ENCODE data around the gene TOM1L2.
"Not testable (repeated sequence)": the region's sequence is repeated elsewhere in the genome, so short reads cannot be mapped to it uniquely, and the experiment has no call there.

TOM1L2 gene

DNA sequence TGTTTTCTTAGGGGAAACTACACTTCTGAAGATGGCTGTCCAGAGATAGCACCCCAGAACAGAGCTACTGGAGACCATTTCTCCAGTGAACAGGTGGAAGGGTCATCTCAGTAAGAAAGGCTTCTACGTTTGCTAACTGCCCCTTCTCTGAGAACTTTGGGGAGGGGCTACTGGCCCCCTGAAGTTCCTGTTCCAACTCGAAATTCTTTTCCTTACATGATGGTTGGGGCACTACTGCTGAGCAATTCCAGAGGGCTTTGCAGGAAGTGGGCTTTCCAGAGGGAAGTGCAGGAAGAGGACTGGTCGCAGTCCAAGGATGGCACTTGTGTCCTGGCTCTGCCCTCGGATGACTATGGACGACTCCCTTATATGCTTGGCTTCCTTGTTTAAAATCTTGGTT is 31.2 kb downstream of the TOM1L2 start:
- TF ChIP-seq POU2F2 (IDR thresholded peaks at IDR 0.05; ENCODE audit: low read depth, low read length) = no peak
- no peak for TF ChIP-seq TAF1 (IDR thresholded peaks at IDR 0.05; ENCODE audit: low read depth, low read length)
- TF ChIP-seq POLR2A (IDR thresholded peaks at IDR 0.05; ENCODE audit: low read depth, low read length) = no peak
- no peak for TF ChIP-seq SPI1 (IDR thresholded peaks at IDR 0.05; ENCODE audit: low read depth, low read length)
- TF ChIP-seq PAX5 (IDR thresholded peaks at IDR 0.05; ENCODE audit: insufficient read depth, low read length, severe bottlenecking) = no peak
- no peak for TF ChIP-seq POLR2AphosphoS5 (IDR thresholded peaks at IDR 0.05; ENCODE audit: low read depth, low read length)
- FAIRE-seq (no peak), DNase-seq (ENCODE audit: insufficient read length, low spot score) (no peak)

DNA sequence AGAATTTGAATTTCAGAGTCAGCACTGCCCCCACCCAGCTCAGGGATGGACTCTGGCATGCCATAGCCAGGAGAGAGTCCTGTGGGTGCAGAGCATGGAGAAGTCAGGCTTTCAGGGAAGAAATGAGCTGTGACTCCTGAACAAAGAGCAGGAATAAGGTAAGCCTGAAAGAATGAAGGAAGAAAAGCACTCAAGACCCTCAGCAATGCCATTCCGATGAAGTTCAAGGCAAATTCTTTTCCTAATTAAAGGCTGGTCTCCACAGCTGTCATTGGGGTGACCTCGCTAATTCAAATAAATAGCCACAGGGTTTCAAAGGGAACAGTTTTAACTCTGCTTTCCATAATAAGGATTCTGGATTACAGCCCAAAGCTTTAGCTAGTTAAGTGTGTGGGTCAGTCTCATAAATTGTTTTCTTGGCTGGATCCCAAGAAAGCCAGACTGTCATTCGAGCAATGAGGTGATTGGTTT is 31.7 kb downstream of the TOM1L2 start:
- TF ChIP-seq PAX5 (IDR thresholded peaks at IDR 0.05; ENCODE audit: insufficient read depth, low read length, severe bottlenecking) = no peak
- no peak for TF ChIP-seq SPI1 (IDR thresholded peaks at IDR 0.05; ENCODE audit: low read depth, low read length)
- no peak for TF ChIP-seq POLR2A (IDR thresholded peaks at IDR 0.05; ENCODE audit: low read depth, low read length)
- no peak for TF ChIP-seq TAF1 (IDR thresholded peaks at IDR 0.05; ENCODE audit: low read depth, low read length)
- TF ChIP-seq POU2F2 (IDR thresholded peaks at IDR 0.05; ENCODE audit: low read depth, low read length) = no peak
- TF ChIP-seq POLR2AphosphoS5 (IDR thresholded peaks at IDR 0.05; ENCODE audit: low read depth, low read length) = no peak
- DNase-seq (ENCODE audit: insufficient read length, low spot score) (no peak), FAIRE-seq (no peak)

DNA sequence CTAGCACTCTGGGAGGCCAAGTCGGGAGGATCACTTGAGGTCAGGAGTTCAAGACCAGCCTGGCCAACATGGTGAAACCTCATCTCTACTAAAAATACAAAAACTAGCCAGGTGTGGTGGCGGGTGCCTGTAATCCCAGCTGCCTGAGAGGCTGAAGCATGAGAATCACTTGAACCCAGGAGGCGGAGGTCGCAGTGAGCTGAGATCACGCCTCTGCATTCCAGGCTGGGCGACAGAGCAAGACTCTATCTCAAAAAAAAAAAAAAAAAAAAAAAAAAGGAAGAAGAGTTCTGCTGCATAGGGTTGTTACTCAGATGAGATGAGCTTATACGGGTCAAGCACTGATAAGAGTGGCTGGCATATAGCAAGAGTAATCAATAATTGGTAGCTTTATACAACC is 32.3 kb downstream of the TOM1L2 start:
- not testable (repeated sequence) for FAIRE-seq; DNase-seq (ENCODE audit: insufficient read length, low spot score)

DNA sequence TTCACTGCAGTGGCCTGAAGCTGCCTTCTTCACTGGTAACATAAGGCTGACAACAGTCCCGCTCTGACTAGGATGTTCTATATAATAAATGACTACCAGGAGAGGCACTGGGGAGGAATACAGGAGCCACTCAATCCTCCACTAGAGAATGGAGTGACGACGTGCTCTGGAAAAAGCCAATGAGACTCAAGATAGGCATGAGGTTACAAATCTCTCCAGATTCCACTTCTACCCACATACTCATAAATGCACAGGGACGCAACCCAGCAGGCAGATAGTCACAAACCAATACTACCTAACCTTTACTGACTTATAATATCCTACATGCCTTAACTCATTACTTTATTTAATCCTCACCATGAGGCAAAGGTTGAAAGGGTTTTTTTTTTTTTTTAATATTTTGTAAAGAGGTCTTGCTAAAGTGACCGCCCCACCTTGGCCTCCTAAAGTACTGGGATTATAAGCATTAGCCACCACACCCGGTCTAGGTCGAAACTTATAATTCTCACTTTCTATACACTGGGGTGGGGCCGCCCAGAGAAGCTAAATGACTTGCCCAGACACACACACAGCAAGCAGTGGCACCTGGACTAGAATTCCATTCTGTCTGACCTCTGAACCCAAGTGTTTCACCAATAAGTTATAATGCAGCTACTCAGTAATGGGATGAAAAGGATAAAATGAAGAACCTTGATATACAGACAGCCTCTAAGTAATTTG is 33.7 kb downstream of the TOM1L2 start:
- DNase-seq (ENCODE audit: insufficient read length, low spot score) (no peak), FAIRE-seq (no peak)
- TF ChIP-seq SPI1 (IDR thresholded peaks at IDR 0.05; ENCODE audit: low read depth, low read length) (no peak), POLR2AphosphoS5 (IDR thresholded peaks at IDR 0.05; ENCODE audit: low read depth, low read length) (no peak)

DNA sequence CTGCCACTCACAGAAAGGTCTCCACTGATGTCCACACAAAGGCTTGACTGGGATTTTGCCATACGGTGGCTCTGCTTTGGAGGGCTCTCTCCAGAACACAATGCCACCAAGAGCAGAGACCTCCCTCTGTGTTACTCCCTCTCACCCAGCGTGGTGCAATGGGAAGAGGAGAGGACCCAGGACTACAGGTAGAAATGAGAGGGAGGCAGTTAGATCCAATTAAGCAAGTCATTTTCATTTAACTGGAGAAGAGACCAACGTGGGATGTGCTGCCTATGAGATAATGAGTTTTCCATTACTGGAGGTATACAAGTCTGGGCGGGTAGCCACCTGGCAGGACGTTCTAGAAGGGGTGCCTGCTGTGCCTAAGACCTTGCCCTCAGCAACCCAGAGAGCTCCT is 34.2 kb downstream of the TOM1L2 start:
- no peak for FAIRE-seq

DNA sequence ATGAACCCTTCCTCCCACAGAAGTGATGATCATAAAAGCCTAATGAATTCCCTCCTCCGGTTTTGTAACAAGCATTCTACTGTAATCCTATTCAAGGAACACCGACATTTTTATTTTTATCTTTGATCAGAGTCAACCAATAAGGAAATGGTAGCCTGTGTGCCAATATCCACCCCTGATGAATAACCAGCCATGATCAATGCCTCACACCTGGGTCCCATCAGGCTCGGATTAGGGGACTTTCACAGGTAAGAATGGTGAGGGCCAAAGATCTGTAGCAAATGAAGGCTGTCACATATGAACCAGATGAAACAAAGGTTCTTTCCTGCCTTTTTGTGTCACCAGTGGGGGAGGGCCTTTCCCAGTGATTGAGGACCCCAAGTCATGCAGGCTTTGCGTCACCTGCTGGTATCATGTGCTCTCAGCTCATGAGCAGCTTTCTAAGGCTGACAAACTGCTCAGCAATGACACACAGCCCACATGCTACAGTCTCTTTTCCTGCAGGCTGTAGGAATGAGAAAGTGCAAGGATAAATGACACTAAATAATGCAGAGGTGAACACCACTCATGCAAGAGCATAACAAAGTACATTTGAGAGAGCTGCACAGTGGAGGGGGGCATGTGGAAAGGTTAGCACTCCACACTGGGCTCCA is 34.9 kb downstream of the TOM1L2 start:
- DNase-seq (ENCODE audit: insufficient read length, low spot score) (no peak), FAIRE-seq (no peak)
- TF ChIP-seq PAX5 (IDR thresholded peaks at IDR 0.05; ENCODE audit: insufficient read depth, low read length, severe bottlenecking) = no peak
- no peak for TF ChIP-seq SPI1 (IDR thresholded peaks at IDR 0.05; ENCODE audit: low read depth, low read length)
- TF ChIP-seq TAF1 (IDR thresholded peaks at IDR 0.05; ENCODE audit: low read depth, low read length) = no peak
- TF ChIP-seq POLR2A (IDR thresholded peaks at IDR 0.05; ENCODE audit: low read depth, low read length) = no peak
- no peak for TF ChIP-seq POU2F2 (IDR thresholded peaks at IDR 0.05; ENCODE audit: low read depth, low read length)
- TF ChIP-seq POLR2AphosphoS5 (IDR thresholded peaks at IDR 0.05; ENCODE audit: low read depth, low read length) = no peak

More for the DNA sequence above, 34.2 kb downstream of the TOM1L2 start:
- DNase-seq (ENCODE audit: insufficient read length, low spot score) = no peak
- TF ChIP-seq SPI1 (IDR thresholded peaks at IDR 0.05; ENCODE audit: low read depth, low read length) (no peak), POLR2AphosphoS5 (IDR thresholded peaks at IDR 0.05; ENCODE audit: low read depth, low read length) (no peak), POU2F2 (IDR thresholded peaks at IDR 0.05; ENCODE audit: low read depth, low read length) (no peak), PAX5 (IDR thresholded peaks at IDR 0.05; ENCODE audit: insufficient read depth, low read length, severe bottlenecking) (no peak)

DNA sequence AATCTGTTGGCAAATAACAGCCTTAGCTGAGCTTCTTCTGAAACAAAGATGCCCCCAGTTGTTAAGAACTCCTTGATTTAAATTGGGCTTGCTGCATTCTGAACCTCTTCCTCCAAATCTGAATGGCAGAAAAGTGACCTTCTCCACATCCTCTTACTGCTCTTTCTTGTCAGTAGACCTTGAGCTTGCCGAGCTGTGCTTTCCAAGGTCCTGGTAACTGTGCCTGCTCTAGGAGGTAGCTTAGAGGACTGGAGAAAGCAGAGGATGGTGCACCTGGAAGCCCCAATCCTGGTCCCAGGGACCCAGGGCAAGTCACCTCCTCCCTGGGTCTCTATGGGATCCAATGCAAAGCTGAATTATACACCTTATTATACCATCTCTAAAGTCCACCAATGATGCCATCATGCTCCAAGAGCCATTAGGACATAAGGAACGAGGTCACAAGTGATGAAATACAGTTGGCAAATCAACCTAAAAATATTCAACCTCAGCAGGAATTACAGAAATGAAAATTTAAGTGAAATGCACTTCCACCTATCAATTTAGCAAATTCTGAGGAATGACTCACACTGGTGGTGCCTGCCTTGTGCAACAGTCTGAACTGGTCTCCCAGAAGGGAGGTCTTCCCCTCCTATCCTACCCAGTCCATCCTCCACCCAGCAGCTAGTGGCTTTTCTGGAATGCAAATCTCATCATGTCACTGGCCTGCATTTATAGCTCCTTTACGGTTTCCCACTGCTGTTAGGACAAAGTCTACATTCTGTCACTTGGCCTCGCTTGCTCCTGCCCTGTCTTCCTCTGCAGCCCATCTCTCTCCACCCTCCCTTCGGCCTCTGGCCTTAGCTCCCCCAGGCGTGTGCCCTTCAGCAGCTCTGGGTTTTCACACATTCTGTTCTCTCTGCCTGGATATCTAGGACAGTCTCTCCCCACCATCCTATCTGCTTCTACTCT is 36.6 kb downstream of the TOM1L2 start:
- DNase-seq (ENCODE audit: insufficient read length, low spot score) = no peak
- FAIRE-seq = peak; percentile 65
- TF ChIP-seq SPI1 (IDR thresholded peaks at IDR 0.05; ENCODE audit: low read depth, low read length) (no peak), POLR2AphosphoS5 (IDR thresholded peaks at IDR 0.05; ENCODE audit: low read depth, low read length) (no peak), TAF1 (IDR thresholded peaks at IDR 0.05; ENCODE audit: low read depth, low read length) (no peak), PAX5 (IDR thresholded peaks at IDR 0.05; ENCODE audit: insufficient read depth, low read length, severe bottlenecking) (no peak), POU2F2 (IDR thresholded peaks at IDR 0.05; ENCODE audit: low read depth, low read length) (no peak), POLR2A (IDR thresholded peaks at IDR 0.05; ENCODE audit: low read depth, low read length) (no peak)

DNA sequence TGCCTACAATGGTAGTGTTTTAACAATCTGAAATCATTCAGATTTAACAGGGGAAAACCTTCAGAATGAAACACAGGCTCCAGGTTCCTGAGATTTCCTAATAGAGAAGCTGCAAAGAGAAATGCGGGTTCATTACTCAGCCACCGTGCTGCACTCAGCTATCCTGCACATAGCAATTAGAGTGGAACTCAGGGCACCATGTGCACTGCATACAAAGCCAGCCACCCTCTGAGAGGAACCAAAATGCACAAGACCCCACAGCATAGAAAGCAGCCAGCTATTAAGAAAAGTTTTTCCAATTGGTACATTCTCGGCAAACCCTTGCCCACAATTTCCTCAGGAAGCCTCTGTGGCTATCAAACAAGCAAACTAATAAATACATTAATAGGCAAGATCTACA is 37.4 kb downstream of the TOM1L2 start:
- FAIRE-seq = no peak
- no peak for DNase-seq (ENCODE audit: insufficient read length, low spot score)
- no peak for TF ChIP-seq POU2F2 (IDR thresholded peaks at IDR 0.05; ENCODE audit: low read depth, low read length)
- no peak for TF ChIP-seq POLR2A (IDR thresholded peaks at IDR 0.05; ENCODE audit: low read depth, low read length)
- TF ChIP-seq SPI1 (IDR thresholded peaks at IDR 0.05; ENCODE audit: low read depth, low read length) = no peak
- no peak for TF ChIP-seq PAX5 (IDR thresholded peaks at IDR 0.05; ENCODE audit: insufficient read depth, low read length, severe bottlenecking)
- TF ChIP-seq TAF1 (IDR thresholded peaks at IDR 0.05; ENCODE audit: low read depth, low read length) = no peak
- TF ChIP-seq POLR2AphosphoS5 (IDR thresholded peaks at IDR 0.05; ENCODE audit: low read depth, low read length) = no peak

DNA sequence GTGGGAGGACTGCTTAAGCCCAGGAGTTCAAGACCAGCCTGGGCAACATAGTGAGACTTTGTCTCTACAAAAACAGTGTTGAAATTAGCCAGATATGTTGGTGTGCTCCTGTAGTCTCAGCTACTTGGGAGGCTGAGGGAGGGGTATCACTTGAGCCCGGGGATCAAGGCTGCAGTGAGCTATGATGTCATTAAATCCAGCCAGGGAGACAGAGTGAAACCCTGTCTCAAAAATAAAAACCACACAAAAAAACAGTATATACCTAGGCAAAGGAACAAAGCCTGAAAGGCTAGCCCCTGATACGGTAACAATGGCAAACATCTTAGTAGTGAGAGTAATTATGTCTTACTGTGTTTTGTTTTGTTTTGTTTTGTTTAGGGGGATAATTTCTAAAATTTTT is 38.0 kb downstream of the TOM1L2 start:
- FAIRE-seq (no peak), DNase-seq (ENCODE audit: insufficient read length, low spot score) (no peak)
- no peak for TF ChIP-seq POLR2AphosphoS5 (IDR thresholded peaks at IDR 0.05; ENCODE audit: low read depth, low read length)
- no peak for TF ChIP-seq PAX5 (IDR thresholded peaks at IDR 0.05; ENCODE audit: insufficient read depth, low read length, severe bottlenecking)
- no peak for TF ChIP-seq SPI1 (IDR thresholded peaks at IDR 0.05; ENCODE audit: low read depth, low read length)
- no peak for TF ChIP-seq POLR2A (IDR thresholded peaks at IDR 0.05; ENCODE audit: low read depth, low read length)
- TF ChIP-seq POU2F2 (IDR thresholded peaks at IDR 0.05; ENCODE audit: low read depth, low read length) = no peak
- TF ChIP-seq TAF1 (IDR thresholded peaks at IDR 0.05; ENCODE audit: low read depth, low read length) = no peak

All from GM12891 (cell line).